NCI-H460 (cell line): Measurements from ENCODE around the gene UST. TPM values are rescaled to one million over a fixed set of nuclear protein-coding genes. Genes with fewer than 3 reads are reported as not detected.

ENCODE experiments used
- DNase-seq: peaks from one replicate; pipeline ENCODE4 v3.0.0-alpha.2; 2016; ENCODE audit warnings: low read depth; ENCODE audit errors: extremely low read depth
- total RNA-seq: library from RNA; depleted of rRNA; stranded (reverse); fragments of >200 nt; shearing (Covaris generic); gene quantifications from 2 replicates; pipeline ENCODE4 v1.2.3, GENCODE V29; 2014

Gene UST
- total RNA-seq, 1 experiment from 2014 or later, result 0.12 TPM

- DNase-seq, result no peak
Observed at GRCh38 chr6:149052350-149053106, 305.7 kb downstream of the UST start.

DNA sequence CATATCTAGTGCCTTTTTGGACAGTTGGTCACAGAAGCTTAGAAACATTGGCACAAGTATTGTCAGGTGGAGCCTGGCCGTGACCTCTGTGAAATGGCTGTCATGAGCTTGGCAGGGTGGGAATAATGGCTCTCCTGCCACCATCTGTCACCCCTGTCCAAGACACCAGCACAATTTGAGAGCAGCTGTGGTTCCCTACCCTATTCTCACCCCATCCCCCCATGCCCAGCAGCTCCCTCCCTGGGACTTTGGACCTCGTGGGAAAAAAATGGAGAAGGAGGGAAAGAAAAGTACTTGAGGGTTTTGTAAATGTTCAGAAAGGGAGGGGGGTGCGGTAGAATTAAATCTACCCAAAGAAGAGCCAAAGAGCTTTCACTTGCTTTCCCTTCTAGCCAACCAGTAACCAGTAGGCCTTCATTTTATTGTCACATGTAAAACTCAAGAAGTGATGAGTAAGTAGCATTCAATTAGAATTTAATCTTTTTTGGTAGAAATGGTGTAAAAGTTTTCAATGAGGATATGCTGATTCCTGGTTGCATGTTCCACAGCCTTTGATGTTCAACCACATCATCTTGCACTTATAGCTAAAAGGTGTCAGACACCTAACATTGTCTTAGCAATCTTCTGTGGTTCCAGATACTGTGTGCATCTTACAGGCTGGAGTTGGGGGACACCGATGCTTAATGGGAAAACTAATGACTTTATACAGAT is 307.2 kb downstream of the UST start:
- DNase-seq, result no peak

DNA sequence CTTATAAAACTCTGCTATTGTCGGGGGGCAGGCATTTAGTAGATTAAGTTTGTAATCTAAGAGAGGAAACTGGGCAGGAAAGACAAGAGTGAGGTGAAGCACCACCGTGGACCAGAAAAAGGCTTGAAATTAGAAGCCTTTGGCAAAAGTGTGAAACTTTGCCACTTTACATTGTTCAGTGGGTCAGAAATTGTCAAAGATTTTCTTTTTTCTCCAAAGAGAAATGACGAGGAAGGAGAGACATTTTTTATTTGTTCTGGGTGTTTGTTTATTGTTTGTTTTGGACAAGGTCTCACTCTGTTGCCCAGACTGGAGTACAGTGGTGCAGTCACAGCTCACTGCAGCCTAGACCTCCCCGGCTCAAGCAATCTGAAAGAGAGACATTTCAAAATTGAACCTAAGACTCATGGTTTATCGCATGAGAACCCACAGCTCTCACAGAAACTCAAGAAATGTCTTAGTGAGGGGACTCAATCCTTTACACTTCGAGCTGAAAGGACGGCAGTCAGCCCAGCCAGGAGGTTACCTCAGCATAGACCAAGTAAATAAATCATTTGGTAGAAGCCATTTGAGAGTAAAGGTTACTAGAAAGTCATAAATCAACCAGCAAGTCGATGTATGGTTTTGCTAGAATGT is 307.8 kb downstream of the UST start:
- DNase-seq, result no peak

GRCh38 chr6:149055195-149055899 is 308.5 kb downstream of the UST start:
- no peak for DNase-seq

GRCh38 chr6:149056777-149057463 is 310.1 kb downstream of the UST start:
- DNase-seq, result no peak

GRCh38 chr6:149057464-149057840 is 310.6 kb downstream of the UST start:
- DNase-seq, result no peak

DNA sequence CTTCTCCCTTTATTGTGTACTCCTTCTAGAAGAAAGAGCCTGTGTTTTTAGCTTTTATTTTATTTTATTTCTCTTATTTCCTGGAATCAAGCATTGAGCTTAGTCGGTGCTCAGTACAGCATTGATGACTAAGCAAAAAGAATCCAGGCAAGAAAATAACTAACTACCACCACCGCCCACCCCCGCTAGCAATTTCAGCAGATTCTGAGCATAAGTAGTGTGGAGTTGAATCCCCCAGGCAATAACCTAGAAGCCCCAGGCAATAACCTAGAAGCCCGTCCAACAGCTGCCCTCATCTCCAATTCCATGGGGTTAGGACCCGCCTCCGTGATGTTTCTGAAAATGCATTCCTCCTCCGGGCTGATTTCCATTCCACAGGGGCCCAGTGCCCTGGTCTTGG is 312.7 kb downstream of the UST start:
- DNase-seq, result no peak

DNA sequence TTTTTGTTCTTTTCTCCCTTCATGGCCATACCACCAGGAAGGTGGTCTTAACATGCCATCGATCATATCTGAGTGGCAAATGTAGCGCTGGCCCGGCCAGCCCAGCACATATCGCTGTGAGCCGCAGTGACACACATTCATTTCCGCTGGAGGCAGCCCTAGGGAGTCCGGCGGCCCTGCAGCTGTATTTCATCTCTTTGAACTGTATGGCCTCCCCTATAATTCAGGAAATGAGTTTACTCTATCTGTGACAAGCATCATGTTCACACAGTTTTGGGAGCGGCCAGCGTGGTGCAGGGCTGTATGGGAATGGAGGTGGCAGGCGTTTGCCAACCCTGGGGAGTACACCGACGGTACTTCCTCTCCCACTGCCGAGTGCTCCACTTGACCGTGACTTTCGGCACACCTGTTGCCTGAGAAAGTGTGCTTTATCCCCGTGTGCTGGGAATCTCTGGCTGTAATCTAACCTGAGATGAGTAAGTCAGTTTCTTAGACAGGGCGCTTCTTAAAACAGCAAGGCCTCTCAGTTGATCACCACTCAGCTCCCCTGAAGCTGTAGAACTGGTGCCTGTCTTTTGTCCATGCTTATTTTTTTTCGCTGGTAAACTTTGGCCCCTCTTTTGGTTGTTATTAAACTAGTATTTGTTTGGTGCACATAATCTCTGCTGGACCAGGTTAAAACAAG is 313.6 kb downstream of the UST start:
- peak; percentile 23 for DNase-seq

- DNase-seq, result peak; percentile 70
Observed at GRCh38 chr6:149060985-149061760, 314.3 kb downstream of the UST start.

GRCh38 chr6:149061930-149062329 is 315.1 kb downstream of the UST start:
- no peak for DNase-seq

GRCh38 chr6:149062653-149063348 is 316.0 kb downstream of the UST start:
- DNase-seq, result no peak

- DNase-seq, result no peak
Observed at GRCh38 chr6:149063468-149063867, 316.6 kb downstream of the UST start.

DNA sequence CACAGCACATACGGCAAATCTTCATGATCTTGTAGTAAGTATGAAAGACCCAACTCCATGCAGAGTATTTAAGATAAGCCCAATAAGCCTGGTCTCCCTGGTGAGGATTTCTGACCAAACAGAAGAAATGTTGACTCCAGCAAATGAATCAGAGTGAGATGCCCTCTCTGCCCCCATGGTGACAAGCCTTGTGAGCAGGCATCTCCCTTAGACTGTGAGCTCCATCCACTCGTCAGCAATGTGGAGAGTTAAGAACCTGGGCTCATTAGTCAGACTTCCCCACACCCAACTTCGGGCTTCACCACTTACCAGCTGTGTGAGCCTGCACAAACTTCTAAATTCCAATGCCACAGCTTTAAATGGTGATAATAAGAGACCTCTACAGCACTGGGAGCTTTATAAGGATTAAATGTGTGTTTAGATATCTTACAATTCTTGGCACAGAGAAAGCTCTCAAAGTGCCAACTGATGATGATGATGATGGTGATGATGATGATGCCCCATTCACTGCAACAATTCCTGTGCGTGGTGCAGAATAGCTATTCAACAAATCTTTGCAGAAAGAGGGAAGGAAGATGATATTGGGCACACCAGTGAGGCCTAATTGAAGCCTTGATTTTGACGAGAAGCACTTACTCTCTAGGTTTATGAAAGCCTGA is 317.3 kb downstream of the UST start:
- no peak for DNase-seq

- no peak for DNase-seq
Observed at GRCh38 chr6:149064660-149065015, 317.8 kb downstream of the UST start.

DNA sequence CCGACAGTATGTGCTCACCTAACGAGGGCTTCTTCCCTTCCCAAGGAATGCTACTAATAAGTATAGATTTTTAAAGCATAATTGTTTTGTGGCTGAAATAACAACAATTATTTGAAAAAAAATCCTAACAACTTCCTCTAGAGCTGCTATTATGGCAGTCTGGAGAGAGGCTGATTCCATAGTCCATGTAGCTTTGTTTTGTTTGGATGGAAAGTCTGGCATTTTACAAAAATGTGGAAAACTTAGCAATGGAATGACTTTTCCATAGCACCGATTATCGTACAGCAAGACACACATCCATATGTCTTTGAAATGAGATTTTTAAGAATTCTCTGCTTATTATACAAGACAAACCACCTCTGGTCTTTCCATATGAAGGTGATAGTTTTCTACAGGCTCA is 318.3 kb downstream of the UST start:
- DNase-seq, result no peak

DNA sequence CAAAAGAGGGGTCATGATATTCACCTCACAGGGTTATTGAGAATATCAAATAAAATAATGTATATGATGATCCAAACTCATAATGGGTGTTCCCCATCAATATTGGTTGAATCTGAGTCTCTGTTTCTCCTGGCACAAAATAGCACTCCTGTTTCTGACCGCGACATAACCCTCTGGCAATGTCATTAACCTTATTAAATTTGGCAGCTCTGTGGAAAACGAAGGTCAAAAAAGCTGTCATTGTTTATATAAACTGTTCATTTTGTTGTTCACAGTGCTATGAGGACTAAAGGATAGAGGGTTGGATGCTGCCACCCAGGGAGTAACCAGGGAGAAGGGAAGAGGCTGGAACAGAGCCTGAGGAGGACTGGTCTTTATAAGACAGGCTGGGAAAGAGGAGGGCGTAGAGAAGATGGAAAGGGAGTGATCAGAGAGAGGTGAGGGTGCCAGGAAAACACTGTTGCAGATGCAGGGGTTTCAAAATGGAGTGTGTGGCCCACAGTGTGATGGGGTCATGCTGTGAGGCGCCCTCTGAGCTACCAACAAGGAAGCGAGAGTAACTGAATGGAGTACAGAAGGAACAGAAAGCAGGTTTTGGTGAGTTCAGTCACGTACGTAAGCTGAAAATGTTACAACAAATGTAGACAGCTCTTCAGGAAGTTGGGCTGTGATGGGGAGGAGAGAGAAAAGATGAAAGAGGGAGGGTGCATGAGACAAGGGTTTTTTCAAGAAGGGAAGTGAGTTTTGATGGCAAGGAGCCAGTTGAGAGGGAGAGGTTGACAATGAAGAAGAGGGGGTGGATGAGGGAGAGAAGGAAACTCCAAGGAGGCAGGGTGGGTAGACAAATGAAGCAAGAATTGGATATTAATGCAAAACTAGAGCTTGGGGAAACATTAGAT is 319.1 kb downstream of the UST start:
- no peak for DNase-seq

DNA sequence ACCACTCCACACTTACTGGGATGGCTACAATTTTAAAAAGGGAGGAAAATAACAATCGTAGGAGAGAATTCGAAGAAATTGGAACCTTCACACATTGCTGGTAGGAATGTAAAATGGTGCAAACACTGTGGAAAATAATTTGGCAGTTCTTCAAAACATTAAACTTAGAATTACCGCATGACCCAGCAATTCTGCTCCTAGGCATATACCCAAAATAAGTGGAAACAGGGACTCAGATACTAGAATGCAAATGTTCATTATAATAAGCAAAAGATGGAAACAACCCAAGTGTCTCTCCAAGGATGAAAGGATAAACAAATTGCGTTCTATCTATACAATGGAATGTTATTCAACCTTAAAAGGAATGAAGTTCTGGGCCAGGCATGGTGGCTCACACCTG is 325.2 kb downstream of the UST start:
- DNase-seq, result no peak
